ENCODE measurements around the gene ENDOU. TPM values are rescaled to one million over a fixed set of nuclear protein-coding genes. Genes with fewer than 3 reads are reported as not detected.
A peak's percentile ranks its signal among the peaks of the same experiment; 100 is the strongest.

ENDOU gene
- total and polyA plus RNA-seq, 4 donors: 0.07 to 0.45 (median 0.31) TPM; not detected in 1

DNA sequence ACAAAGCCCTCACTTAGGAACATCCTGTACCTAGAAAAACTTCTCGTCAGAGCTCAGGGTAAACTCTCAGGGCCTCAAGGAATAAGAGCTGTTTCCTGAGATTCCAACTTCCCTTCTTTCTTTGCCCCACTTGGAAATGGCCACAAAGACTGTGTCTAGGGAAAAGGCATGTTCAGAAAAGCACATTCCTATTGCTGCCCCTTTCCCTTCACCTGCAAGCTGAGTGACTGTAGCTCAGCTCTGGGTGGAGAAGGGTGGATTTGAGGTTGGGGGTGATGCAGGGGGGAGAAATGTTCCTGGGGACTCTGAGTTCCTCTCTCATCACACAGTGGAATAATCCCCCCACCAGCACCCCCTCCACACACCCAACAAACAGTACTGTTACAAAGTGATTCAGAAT, 6.8 kb downstream of the ENDOU start:
- Histone ChIP-seq H3K36me3 (ENCODE audit: control insufficient read depth in 4 of 4, insufficient read depth in 4 of 4, low read length in 4 of 4) (peaks cover 0 to 3% (median 0%) of the 10 kb centered on the region in 4 donors), H3K9ac (ENCODE audit: insufficient read depth in 1 of 2, low read length in 2 of 2) (no peak overlapping the region), H3K9me3 (ENCODE audit: control insufficient read depth in 4 of 4, insufficient read depth in 3 of 4, low read length in 3 of 4) (no peaks in the 10 kb centered on the region), H3K27me3 (ENCODE audit: control insufficient read depth in 3 of 3, insufficient read depth in 3 of 3, low read length in 2 of 3) (no peaks in the 10 kb centered on the region), H3K27ac (ENCODE audit: low read depth in 1 of 2, low read length in 1 of 2) (peak overlapping the region in 1 of 2 donors; percentile 52), H3K4me3 (no peak overlapping the region), H3K4me1 (ENCODE audit: control insufficient read depth in 5 of 5, insufficient read depth in 5 of 5, low read length in 5 of 5) (peaks cover 6 to 22% (median 16%) of the 10 kb centered on the region in 5 donors)
- DNase-seq (no peak), ATAC-seq (ENCODE audit: insufficient read depth, low FRiP score) (no peak)
- 60 to 79% methylated on average over 1 of the region's 1 CpG for WGBS, 2 donors
- TF ChIP-seq, protein P1, sequence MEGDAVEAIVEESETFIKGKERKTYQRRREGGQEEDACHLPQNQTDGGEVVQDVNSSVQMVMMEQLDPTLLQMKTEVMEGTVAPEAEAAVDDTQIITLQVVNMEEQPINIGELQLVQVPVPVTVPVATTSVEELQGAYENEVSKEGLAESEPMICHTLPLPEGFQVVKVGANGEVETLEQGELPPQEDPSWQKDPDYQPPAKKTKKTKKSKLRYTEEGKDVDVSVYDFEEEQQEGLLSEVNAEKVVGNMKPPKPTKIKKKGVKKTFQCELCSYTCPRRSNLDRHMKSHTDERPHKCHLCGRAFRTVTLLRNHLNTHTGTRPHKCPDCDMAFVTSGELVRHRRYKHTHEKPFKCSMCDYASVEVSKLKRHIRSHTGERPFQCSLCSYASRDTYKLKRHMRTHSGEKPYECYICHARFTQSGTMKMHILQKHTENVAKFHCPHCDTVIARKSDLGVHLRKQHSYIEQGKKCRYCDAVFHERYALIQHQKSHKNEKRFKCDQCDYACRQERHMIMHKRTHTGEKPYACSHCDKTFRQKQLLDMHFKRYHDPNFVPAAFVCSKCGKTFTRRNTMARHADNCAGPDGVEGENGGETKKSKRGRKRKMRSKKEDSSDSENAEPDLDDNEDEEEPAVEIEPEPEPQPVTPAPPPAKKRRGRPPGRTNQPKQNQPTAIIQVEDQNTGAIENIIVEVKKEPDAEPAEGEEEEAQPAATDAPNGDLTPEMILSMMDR (IDR thresholded peaks at IDR 0.05; ENCODE audit: control extremely low read depth, extremely low read depth): no peak

DNA sequence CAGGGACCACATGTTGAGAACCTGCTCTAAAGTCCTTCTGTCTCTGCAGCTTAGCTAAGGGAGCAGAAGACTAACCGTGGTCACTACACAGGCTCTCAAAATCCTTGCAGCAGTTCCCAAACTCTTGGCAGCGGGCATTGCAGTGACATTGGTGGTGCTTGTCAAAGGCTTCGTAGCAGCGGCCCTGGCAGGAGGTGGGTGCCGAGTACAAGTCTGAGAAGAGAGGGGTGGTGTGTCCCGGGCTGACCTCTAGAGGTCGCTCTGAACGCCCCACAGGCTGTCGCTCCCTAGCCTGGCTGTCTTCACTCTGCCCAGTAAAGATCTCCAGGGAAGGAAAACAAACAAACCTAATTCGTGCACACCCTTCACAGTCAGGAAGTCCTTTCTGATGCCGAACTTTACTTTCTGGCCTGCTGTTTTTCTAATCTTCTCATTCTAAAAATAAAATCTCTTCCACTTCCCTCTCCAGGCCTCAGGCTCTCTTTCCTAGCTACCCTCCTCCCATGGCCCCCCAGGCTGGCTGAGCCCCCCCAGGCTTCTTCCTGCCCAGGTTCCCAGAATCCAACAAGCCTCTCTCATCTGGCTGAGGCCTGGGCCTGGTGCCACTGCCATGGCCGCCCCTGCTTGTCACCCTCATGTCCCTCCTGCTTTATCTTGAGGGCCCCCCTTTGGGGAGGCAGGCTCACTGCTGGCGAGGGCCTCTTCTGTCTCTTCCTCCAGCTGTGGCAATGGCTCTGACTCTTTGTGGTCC, 7.7 kb downstream of the ENDOU start:
- Histone ChIP-seq H3K9ac (ENCODE audit: insufficient read depth in 1 of 2, low read length in 2 of 2) (peak overlapping the region in 1 of 2 donors; percentile 51), H3K4me1 (ENCODE audit: control insufficient read depth in 5 of 5, insufficient read depth in 5 of 5, low read length in 5 of 5) (peaks cover 6 to 27% (median 16%) of the 10 kb centered on the region in 5 donors), H3K4me3 (no peak overlapping the region), H3K27ac (ENCODE audit: low read depth in 1 of 2, low read length in 1 of 2) (peak overlapping the region; percentile 82 to 87), H3K27me3 (ENCODE audit: control insufficient read depth in 3 of 3, insufficient read depth in 3 of 3, low read length in 2 of 3) (no peaks in the 10 kb centered on the region), H3K9me3 (ENCODE audit: control insufficient read depth in 4 of 4, insufficient read depth in 3 of 4, low read length in 3 of 4) (no peaks in the 10 kb centered on the region), H3K36me3 (ENCODE audit: control insufficient read depth in 4 of 4, insufficient read depth in 4 of 4, low read length in 4 of 4) (peaks cover 0 to 3% (median 0%) of the 10 kb centered on the region in 4 donors)
- TF ChIP-seq, protein P1 (IDR thresholded peaks at IDR 0.05; ENCODE audit: control extremely low read depth, extremely low read depth): peak; percentile 39
- 11 to 14% methylated on average over 13 of the region's 13 CpGs for WGBS, 2 donors
- ATAC-seq (ENCODE audit: insufficient read depth, low FRiP score): peak; percentile 85
- DNase-seq: peak; percentile 86 to 92 (median 88)

DNA sequence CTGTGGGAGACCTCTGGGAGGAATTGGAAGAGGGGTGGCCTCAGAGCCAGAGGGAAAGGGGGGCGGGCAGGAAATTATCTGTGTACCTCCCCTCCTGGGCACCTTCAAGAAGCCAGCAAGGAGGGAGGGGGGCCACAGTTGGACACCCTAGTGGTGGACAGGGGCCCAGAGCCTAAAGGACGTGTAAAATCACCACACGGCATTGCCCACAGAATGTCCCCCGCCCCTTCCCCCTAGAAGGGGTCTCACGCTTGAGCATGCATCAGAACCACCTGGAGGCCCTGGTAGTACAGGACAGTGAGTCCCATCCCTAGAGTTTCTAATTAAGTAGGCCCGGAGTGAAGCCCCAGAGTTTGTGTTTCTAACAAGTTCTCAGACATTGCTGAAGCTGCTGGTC, 8.2 kb downstream of the ENDOU start:
- Histone ChIP-seq H3K27me3 (ENCODE audit: control insufficient read depth in 3 of 3, insufficient read depth in 3 of 3, low read length in 2 of 3) (no peaks in the 10 kb centered on the region), H3K9ac (ENCODE audit: insufficient read depth in 1 of 2, low read length in 2 of 2) (peak overlapping the region in 1 of 2 donors; percentile 51), H3K4me3 (no peak overlapping the region), H3K4me1 (ENCODE audit: control insufficient read depth in 5 of 5, insufficient read depth in 5 of 5, low read length in 5 of 5) (peaks cover 6 to 27% (median 16%) of the 10 kb centered on the region in 5 donors), H3K27ac (ENCODE audit: low read depth in 1 of 2, low read length in 1 of 2) (peak overlapping the region; percentile 43 to 82), H3K36me3 (ENCODE audit: control insufficient read depth in 4 of 4, insufficient read depth in 4 of 4, low read length in 4 of 4) (peaks cover 0 to 1% (median 0%) of the 10 kb centered on the region in 4 donors), H3K9me3 (ENCODE audit: control insufficient read depth in 4 of 4, insufficient read depth in 3 of 4, low read length in 3 of 4) (no peaks in the 10 kb centered on the region)
- ATAC-seq (ENCODE audit: insufficient read depth, low FRiP score) (no peak), DNase-seq (no peak)
- WGBS, 2 donors: 81 to 84% methylated on average over 6 of the region's 6 CpGs
- TF ChIP-seq, protein P1 (IDR thresholded peaks at IDR 0.05; ENCODE audit: control extremely low read depth, extremely low read depth): no peak

All from lung (tissue), 12 donors.